Activated naive CD8-positive, alpha-beta T cell treated with anti-CD3 and anti-CD28 coated beads, Interleukin-2, amount 50 U/mL, for 16 hours (primary cell): ENCODE data around the gene ANO3.

Source experiments
- DNase-seq: peaks from one replicate; pipeline ENCODE4 v3.0.0-alpha.2; 2020; ENCODE audit warnings: low read depth, low spot score

The ANO3 gene

DNA sequence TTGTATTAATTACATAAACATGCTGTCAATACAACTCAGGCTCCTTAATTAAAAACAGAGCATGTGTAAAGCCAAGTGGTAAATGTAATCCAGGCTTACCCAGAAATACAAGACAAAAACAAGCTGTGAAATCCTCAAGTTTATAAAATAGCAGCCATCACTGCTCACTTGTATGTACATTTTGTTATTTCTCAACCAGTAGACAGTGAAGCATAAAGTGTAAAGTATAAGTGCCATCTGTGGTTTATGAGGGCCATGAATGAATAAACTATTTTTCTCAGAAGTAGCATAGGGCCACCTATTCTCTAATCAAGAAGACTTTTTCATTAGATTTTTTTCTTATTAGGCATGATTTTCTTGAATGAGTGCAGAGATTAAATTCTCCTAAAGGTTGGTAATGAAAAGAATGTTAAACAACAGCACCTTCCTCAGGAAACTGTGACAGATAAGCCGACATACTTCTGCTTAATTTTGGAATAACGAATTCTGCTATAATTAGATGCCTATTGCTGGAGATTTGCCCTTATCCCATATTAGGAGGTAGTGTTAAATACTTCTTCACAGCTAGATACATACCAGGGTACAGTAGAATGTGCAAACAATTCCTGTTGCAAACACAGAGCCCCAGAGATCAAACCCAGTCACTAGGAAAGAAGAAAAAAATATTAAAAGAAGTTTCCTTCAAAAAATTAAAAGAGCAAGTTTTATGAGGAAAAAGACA, 377.0 kb downstream of the ANO3 start:
- no peak for DNase-seq

GRCh38 chr11:26710489-26710888, 378.6 kb downstream of the ANO3 start:
- DNase-seq: no peak

DNA sequence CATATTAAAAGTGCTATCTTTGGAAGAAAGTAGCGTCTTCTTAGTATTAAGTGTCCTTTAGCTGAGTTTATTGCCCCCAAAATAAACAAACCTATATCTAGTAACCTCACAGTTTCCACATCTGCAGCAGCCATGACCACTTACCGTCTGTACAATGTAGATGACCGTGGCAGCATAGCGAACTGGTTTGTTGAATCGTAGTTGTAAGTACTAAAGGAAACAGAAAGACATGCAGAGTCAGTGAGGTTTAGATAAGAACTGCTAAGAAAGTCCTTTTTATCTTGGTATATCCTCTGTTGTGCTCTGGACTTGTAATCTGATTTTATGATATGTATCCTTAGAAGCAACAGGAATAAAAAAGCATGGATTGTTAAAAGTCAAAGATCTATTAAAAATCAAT, 380.6 kb downstream of the ANO3 start:
- no peak for DNase-seq
